NCI-H748 treated with DMSO at 0.1 percent for 48 hours (cell line): ENCODE measurements around the gene VPS4A.

Experiments
- DNase-seq: peaks from one replicate; lab custom pipeline; 2025; lab: John Stamatoyannopoulos, UW

The VPS4A gene

GRCh38 chr16:69307091-69307490 is 4.1 kb upstream of the VPS4A start:
- no peak for DNase-seq

- DNase-seq, result no peak
Observed at GRCh38 chr16:69307856-69308255, 3.3 kb upstream of the VPS4A start.

GRCh38 chr16:69309316-69309715 is 1.8 kb upstream of the VPS4A start:
- no peak for DNase-seq

- DNase-seq, result no peak
Observed at GRCh38 chr16:69311533-69312387, 610 bp downstream of the VPS4A start.

DNA sequence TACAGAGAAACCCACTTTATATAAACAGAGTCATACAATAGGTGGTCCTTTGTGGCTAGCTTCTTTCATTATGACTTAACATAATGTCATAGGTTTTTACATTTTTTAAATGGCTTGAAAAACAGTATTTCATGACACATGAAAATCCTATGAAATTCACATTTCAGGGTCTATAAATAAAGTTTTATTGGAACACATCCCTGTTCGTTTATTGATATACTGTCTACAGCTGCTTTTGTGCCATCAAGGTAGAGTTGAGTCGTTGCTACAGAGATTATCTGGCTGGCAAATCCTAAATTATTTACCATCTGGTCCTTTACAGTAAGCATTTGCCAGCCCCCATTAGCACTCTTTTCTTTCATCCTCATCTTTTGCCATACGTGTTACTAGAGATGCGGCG is 2.3 kb downstream of the VPS4A start:
- no peak for DNase-seq

GRCh38 chr16:69314534-69314933 is 3.4 kb downstream of the VPS4A start:
- DNase-seq, result no peak

GRCh38 chr16:69315486-69316311 is 4.5 kb downstream of the VPS4A start:
- no peak for DNase-seq

DNA sequence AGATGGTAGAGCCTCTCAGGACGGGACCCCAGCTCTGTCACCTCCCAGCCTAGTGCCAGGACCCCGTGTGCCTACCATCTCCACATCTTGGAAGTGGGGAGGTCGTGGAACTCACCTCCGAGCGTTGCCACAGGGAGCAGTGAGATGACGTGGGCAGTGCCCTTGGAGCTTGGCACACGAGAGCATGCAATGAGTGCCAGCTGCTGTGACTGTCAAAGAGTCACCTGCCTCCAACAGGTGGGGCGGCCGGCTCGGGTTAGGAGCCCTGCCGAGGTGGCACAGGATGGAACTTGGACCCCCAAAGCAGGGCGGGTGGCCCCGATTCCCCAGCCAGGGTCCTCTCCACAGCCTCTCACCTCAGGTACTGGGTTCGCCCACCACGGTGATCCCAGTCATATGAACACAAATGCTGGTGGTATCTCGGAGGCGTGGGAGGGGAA is 5.5 kb downstream of the VPS4A start:
- DNase-seq, result no peak

DNA sequence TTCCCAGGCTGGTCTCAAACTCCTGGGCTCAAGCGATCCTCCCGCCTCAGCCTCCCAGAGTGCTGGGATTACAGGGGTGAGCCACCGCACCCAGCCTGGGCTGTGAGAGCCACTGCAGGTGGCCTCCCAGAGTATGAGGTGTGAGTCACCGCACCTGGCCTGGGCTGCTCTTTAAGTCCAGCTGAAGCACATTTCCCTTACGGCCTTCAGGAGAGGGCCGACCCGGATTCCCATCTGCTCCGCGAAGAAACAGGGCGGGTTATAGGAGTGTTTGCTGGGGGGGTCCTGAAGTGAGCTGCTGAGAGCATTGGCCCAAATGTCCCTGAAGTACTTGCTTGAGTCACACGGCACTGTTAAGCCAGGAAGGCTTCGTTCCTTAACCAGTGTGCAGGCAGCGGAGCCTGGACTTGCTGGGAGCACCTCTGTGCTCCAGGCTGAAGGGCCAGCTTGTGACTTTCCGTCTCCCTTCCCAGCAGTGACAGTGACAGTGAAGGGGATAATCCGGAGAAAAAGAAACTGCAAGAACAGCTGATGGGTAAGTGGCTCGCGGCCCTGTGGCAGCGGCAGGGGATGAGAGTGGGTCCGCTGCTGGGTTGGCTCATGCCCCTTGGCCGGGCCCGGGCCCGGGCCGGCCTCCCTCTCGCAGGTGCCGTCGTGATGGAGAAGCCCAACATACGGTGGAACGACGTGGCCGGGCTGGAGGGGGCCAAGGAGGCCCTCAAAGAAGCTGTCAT is 7.2 kb downstream of the VPS4A start:
- DNase-seq, result no peak

DNA sequence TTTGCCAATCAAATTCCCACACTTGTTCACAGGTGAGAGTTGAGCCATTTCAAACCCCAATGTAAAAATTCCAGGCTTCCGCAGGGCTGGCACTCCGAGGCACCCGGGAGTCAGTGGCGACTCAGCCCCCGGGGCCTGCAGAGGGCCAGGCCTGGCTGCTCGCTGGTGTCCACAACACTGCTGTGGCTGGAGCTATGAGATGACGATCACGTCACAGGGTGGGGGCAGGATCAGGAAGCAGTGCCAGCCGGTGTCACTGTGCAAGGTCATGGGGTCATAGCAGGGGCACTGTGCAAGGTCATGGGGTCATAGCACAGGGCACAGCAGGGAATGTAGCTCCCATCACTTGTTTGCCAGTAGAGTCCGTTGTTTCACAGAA is 7.8 kb downstream of the VPS4A start:
- no peak for DNase-seq

GRCh38 chr16:69319381-69319780 is 8.2 kb downstream of the VPS4A start:
- no peak for DNase-seq

DNA sequence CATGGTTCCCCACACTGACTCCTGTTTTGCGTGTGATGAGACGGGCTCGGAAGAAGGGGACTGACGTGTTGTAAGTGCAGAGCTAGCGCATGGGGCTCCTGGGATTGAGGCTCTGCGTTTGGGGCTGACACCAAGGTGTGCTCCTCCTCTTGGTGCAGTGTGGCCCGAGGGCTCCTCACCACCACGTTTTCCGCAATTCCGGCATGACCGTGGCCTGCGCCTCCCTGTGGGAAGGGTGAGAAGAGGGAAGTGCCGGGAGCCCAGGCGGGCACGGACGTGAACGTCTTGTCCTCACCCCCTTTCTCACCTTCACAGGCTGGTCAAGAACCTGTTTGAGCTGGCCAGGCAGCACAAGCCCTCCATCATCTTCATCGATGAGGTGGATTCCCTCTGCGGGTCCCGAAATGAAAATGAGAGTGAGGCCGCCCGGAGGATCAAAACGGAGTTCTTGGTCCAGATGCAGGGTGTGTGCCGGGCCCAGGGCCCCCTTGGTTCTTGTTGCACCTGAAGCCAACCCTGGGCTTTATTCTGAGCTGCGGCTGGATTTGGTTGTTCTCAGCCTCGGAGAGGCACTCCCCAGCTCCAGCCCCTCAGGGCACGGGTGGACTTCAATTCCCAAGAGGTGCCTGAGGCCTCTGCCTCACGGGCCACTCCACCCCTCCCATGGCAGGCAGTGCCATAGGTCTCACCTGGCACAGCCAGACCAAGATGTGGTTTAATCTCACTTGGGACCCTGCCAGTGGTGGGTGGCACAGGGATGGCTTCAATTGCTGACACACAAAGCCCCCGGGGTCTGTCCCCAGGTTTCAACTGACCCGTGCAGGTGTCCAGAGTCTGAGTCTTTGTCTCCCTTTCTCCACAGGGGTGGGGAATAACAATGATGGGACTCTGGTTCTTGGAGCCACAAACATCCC is 8.9 kb downstream of the VPS4A start:
- DNase-seq, result no peak

- no peak for DNase-seq
Observed at GRCh38 chr16:69320740-69321073, 9.6 kb downstream of the VPS4A start.

DNA sequence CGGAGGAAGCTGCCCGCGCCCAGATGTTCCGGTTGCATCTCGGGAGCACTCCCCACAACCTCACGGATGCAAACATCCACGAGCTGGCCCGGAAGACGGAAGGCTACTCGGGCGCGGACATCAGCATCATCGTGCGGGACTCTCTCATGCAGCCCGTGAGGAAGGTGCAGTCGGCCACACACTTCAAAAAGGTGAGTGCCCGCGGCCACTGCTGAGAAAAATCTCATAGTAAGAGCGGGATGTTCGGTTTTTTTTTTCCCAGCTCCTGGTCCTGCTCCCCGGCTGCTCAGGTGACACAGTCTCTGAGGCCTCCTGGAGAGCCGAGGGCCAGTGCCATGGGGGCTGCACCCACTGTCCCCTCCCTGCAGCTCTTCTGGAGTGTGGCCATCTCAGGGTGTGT is 9.9 kb downstream of the VPS4A start:
- DNase-seq, result no peak

DNA sequence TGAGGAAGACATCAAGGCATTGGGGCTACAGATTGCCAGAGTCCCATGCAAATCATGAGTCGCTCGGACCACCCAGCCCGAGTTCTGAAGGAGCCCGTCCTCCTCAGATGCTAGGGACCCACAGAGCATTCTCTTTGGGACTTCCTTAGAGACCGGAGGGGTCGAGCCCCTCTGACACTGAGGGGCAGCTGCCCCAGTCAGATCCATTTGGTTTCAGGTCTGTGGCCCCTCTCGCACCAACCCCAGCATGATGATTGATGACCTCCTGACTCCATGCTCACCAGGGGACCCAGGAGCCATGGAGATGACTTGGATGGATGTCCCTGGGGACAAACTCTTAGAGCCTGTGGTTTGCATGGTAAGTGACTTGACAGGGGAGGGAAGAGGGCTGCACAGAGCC is 11.2 kb downstream of the VPS4A start:
- no peak for DNase-seq

DNA sequence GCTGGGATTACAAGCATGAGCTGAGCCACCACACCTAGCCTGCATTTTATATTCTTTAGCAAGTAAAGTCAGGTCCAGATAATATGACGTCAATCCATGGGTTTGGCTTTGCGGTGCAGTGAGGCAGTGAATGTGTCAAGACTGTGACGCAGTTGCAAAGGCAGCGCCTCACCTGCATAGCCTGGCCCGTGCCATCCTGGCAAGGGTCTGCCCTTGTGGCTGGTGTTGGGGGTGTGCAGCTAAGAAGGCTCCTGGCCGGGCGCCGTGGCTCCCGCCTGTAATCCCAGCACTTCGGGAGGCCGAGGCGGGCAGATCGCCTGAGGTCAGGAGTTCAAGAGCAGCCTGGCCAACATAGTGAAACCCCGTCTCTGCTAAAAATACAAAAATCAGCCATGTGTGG is 12.3 kb downstream of the VPS4A start:
- DNase-seq, result no peak

DNA sequence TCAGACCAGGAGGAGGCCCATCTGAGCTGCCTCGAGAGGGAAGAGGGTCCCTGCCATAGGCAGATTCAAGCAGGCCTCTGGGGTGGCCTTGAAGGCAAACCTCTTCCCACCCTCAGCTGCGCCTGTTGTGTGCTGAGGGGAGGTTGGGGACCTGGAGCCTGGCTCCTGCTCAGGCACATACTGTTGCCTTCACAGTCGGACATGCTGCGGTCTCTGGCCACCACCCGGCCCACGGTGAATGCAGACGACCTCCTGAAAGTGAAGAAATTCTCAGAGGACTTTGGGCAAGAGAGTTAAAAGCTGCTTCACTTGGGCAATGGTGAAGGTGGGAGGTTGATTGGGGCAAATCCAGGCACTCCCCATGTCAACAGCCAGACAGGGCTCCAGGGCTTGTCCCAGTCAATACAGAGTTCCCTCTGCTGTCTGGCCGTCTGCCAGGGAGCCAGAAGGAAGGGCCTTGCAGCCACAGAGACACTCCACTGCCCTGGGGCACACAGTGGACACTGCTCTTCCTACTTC is 12.9 kb downstream of the VPS4A start:
- no peak for DNase-seq

DNA sequence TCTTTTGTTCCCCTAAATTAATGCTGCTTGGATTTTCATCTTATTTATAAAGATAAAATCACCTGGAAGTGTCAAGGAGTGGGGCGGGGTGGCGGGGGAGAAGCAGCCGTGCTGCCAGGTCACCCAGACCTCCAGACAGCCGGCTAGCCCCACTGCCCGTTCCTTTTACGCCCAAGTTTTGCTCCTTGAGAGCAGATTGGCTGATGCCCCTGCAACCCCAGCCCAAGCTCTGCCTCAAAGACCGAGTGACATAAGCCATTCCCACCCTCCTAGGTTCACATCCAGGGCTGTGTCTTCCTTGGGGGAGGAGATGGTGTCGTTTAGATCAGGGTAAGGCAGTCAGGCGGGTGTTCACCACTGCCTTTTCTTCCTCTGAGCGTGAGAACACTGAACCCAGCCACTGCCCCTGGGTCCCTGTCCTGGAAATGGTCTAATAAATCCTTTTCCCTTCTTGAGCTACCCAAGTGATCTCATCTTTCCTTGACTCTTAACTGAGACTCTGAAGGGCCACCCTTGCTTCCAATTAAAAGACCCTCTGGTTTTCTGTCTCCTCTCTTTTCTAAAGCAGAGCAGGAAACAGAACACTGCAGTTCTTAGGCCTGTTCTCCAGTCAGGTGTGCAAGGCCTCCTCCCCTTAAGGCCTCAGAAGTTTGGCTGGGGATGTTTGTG is 13.6 kb downstream of the VPS4A start:
- no peak for DNase-seq

DNA sequence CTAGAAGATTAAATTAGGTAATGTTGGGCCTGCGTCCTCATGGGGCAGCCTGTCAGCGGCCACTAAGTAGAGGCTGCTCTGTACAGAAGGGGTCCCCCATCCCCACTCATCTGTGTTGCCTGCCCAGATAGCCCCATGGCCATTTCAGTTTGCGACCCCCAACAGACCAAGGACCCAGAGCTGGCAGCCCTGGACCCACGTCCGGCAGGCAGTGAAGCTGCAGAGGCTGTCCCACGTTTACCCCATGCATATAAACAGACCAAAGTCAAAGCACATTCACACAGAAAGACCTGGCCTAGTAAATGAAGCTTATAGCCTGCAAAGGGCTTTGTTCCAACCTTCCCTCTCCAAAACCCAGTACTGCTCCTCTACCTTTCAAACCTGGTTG is 14.6 kb downstream of the VPS4A start:
- no peak for DNase-seq

- DNase-seq, result no peak
Observed at GRCh38 chr16:69326172-69326873, 15.2 kb downstream of the VPS4A start.
